Left cardiac atrium (tissue), 4 donors: ENCODE data around the gene REEP1. TPM values are rescaled to one million over a fixed set of nuclear protein-coding genes. Genes with fewer than 3 reads are reported as not detected.
"Not testable (repeated sequence)": the region's sequence is repeated elsewhere in the genome, so short reads cannot be mapped to it uniquely, and the experiment has no call there.

ENCODE experiments used
- ATAC-seq, 2 donors: fragments of 200-7000 bp; cut with Tn5 transposase; one replicate each; pipeline ENCODE4 v1.9.1; 2020; ENCODE audit warnings: mild to moderate bottlenecking in 2 of 2, moderate library complexity in 2 of 2
- DNase-seq: peaks from one replicate; pipeline ENCODE4 v3.0.0-alpha.2; 2020
- intact Hi-C, 2 donors: fragments of 100-400 bp; cut with DNase I; formaldehyde crosslinking; loops; one replicate each; pipeline versions ENCODE4 v1.14.1 to v1.15.1; 2022 to 2023
- total RNA-seq, 2 donors: library from RNA; stranded (reverse); fragmentation: NEBNext Ultra II Directional; extraction: Animal tissue kit (Norgen Biotek cat#: 25700); gene quantifications; one replicate each; pipeline ENCODE4 v1.2.1, GENCODE V29; 2021
- donor health status: DM: no; HTN: yes; CAD: no.
- donor health status: DM: no; HTN: yes; CAD: no; lungs with severe emphysema.
- donor health status: DM: yes; HTN: yes; CAD: no.
- donor health status: Dilated cardiomyopathy.

REEP1 gene
- total RNA-seq, 2 donors from 2014 or later = 15.7 to 22.5 TPM

DNA sequence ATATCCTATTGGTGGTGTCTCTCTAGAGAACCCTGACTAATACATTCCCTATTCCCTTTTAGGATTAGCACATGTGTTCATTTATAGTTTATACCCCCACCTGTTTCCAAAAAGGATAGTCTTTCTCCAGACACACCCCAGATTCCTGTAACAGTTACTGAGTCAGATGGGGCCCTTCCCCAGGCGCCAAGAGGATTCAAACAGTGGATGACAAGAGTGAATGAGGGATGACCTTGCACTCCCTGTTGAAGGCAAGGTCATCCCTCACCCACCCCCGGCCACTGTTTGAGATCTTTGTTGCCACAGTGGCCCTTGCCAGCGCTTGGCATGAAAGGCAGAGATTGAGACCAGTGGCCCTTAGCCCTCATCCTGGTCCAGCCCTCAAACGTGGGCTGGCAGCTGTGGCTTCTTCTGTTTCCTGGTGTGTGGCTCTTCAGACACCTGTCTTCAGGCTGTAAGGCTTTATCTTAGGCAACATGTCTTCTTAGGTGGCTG lies 15.3 kb upstream of the REEP1 start:
- intact Hi-C loops = no loop called here
- no peak for DNase-seq
- no peak for ATAC-seq

DNA sequence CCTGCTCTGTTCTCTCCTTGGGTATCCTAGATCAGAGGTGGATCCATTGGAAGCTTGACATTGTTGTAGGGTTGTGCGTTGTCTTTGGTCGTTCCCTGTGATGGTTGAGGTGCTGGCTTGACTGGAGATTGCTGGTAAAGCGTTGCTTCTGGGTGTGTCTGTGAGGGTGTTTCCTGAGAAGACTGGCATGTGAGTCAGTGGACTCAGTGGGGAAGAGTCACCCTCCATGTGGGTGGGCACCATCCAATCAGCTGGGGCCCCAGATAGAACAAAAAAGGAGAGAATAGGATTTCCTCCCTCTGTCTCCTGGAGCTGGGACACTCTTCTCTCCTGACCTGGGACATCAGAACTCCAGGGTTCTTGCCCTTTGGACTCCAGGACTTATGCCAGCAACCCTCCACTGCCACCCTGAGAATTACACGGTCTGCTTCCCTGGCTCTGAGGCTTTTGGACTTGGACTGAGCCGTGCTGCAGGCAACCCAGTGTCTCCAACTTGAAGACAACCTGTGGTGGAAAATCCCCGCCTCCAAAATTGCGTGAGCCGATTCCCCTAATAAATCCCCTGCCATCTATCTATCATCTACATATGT lies 14.8 kb upstream of the REEP1 start:
- DNase-seq = no peak
- intact Hi-C loops = no loop called here
- no peak for ATAC-seq

DNA sequence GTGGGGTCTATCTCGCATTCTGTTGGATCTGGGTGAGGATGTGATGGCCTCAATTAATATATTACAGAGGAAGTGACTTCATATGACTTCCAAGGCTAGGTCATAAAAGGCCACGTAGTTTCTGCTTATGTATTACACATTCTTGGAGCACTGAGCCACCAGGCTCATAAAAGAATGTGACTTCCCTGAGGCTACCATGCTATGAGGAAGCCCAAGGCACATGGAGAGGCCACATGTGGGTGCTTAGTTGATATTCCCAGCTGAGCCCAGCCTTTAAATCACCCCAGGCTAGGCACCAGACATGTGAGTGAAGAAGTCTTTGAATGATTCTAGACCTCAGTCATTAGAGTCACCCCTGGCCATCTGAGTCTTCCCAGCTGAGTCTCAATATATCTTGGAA lies 13.3 kb upstream of the REEP1 start:
- no peak for DNase-seq
- ATAC-seq = no peak
- intact Hi-C loops = no loop called here

DNA sequence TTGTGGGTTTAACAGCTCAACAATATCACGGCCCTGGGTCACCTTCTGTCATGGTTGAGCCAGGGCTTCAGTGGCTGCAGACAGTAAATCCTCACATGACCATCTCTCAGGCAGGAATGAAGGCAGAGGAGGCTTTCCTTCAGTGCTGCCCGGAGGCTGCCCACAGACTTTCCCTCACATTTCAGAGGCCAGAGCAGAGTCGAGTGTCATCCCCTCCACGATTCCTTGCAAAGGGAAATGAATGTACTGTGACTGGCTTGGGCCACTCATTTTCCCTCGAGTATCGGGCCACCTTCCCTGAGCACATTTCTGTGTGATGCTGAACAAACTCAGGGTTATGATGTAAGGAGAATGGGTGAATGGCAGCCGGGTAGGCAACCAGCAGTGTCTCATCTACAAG lies 10.0 kb upstream of the REEP1 start:
- no peak for DNase-seq
- ATAC-seq = no peak
- intact Hi-C loops = no loop called here

DNA sequence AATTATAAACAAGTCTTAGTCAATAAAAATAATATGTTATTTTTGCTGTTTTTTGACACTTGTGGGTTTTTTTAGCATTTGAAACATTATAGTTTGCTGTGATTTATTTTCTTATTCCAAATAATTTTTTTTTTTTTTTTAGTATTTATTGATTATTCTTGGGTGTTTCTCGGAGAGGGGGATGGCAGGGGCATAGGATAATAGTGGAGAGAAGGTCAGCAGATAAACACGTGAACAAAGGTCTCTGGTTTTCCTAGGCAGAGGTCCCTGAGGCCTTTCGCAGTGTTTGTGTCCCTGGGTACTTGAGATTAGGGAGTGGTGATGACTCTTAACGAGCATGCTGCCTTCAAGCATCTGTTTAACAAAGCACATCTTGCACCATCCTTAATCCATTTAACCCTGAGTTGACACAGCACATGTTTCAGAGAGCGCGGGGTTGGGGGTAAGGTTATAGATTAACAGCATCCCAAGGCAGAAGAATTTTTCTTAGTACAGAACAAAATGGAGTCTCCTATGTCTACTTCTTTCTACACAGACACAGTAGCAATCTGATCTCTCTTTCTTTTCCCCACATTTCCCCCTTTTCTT lies 8.5 kb upstream of the REEP1 start:
- DNase-seq, ATAC-seq, intact Hi-C loops: not testable (repeated sequence)

DNA sequence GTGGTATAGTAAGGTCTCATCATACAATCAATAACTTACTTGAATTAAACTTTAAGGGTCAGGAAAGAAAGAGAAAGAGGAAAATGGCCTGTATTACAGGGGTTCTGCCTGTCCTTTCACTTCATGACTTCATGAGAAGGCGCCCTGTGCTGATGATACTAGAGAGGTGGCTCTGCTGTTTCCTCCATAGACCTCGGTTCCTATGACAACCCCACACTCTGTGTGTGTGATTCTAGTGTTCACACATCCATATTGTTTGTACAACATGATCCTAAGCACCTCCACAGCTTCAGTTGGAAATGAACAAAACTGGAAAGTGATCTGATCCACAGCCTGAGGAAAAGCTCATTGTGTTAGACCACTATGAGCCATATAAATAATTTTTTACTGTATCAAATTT lies 7.0 kb upstream of the REEP1 start:
- DNase-seq (no peak), ATAC-seq (no peak)
- intact Hi-C loops = no loop called here

DNA sequence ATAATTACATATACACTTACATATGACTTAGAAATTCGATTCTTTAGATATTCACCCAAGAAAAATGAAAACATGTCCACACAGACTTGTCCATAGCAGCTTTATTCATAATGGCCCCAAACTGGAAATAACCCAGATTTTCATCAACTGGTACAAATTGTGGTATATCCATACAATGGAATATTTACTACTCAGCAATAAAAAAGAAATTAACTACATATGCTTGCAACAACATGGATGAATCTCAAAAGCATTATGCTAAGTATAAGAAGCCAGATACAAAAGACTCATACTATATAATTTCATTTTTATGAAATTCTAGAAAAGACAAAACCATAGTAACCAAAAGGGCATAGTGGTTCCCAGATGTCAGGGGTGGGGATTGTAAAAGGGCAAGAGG lies 5.1 kb upstream of the REEP1 start:
- DNase-seq = no peak
- intact Hi-C loops = no loop called here
- no peak for ATAC-seq

DNA sequence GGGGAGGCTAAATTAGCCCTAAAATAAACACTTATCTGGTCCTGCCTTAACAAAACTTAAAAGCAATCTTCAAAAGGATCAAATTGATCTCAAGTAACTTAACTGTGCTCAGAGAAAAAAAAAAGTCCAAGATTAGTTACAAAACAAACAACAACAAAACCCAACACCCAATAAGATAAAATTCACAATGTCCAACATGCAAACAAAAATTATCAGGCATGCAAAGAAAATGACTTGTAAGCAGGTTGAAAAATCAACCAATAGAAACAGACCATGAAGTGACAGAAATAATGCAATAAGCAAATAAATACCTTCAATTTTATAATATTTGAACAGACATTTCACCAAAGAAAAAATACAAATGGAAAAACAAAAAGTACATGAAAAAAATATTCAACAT lies 4.0 kb upstream of the REEP1 start:
- ATAC-seq (no peak), DNase-seq (no peak)
- intact Hi-C loops = no loop called here

DNA sequence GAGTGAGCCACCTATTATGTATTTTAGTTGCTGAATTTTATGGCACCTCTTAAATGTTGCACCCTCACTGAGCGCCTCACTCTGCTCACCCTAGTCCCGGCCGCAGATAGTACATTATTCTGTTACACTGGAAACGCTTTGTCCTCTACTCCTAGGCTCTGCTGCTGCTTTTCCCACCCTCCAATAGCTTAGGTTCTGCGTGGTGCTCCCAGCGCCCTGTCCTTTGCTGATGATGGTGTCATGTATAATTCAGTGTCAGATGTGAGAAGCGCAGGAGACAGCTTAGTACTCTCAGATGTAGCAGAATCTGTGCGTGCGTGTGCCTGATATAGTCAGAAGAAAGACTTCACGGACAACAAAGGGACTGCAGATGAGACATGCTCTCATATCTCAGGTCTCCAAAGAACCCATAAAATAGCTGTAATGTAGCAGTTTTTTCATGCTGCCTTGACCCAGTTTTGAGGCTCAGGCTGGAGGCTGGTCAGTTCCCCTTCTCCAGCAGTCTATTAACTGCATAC lies 1.4 kb upstream of the REEP1 start:
- ATAC-seq = no peak
- intact Hi-C loops = loop anchor here in 1 of 2 donors (5.0 kb wide), 1 partner anchor 37 kb away; no protein-coding TSS in a partner anchor
- no peak for DNase-seq

DNA sequence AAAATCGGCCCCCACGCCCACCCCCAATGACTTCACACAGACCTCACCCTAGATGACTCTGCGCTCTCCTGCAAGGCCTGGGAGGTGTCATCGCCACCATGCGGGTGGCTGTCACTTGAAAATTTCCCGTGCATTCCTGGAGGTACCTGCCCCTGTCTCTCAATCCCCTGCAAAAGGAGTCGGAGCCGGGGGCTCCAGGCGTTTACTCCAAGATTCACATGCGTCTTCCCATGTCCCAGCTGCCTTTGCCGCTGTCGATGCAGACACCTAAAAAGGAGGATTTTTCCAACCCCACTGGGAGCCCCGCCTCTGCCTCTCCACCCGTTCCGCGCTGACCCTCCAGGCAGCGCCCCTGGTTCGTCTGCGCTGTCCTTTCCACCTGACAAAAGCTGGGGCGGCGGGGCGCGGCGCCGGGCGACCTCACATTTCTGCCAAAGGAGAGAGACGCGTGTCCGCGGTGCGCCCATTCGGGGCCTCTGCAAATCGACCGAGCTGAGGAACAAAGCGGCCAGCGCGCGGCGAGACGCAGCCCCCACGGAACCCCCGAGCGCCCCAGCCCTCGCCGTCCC lies 667 bp downstream of the REEP1 start:
- intact Hi-C loops = loop anchor here in 1 of 2 donors (5.0 kb wide), 1 partner anchor 34 kb away; no protein-coding TSS in a partner anchor
- peak; percentile 10 to 36 for ATAC-seq
- no peak for DNase-seq

DNA sequence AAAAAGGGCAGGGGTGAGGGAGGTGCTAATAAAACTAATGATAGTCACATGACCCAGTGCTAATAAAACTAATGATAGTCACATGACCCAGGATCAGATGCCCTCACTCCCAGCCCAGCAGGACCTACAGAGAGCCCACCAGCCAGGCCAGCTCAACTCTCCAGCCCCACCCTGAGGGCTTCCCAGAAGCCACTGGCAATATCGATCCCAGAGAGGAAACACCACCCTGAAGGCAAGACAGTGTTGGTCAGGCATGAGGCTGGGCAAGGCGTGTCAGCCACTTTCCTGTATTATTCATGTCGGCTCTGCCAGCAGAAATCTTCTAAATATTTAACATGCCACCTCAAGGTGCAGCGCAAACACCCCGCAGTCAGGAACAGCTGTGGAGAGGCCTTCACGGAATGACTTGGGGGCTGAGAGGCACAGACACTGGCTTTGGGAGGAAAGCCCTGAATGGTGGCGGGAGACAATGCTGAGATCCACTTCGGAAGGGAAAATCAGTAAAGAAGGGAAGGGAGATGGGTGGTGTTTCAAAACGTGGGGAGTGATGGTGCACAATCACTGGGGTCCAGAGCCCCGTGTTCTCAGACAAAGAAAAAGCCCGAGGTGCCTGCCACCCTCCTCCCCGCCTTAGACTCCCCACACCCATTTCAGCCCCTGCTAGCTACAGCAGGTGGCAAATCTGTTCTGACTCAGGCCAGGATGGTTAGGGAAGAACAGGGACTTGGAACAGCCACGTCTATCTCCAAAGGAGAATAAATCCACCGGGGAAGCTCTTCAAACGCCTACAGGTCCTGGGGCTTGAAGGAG lies 1.4 kb downstream of the REEP1 start:
- ATAC-seq (peak in 1 of 2 donors; percentile 5), DNase-seq (no peak)

DNA sequence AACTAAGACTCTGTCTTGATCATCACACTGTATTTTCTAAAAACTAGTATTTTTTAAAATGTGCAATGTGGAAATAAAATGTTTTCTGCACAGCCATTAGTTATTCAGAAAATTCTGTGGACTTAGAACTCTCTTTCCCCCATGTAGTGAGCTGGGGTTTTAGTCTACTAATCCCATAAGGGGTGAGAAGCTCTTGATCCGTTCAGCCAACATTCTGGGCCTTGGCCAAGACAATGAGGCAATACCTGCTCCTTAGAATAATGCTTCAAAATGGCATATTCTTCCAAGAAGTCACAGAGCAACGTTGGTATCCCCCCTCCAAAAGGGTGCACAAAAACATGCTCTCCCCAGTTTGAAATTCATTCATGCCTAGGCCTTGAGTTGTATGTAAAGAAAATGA lies 4.0 kb downstream of the REEP1 start:
- ATAC-seq (no peak), DNase-seq (no peak)
- intact Hi-C loops = no loop called here

More for the DNA sequence above, 1.4 kb downstream of the REEP1 start:
- intact Hi-C loops = loop anchor here in 1 of 2 donors (5.0 kb wide), 1 partner anchor 34 kb away; no protein-coding TSS in a partner anchor

DNA sequence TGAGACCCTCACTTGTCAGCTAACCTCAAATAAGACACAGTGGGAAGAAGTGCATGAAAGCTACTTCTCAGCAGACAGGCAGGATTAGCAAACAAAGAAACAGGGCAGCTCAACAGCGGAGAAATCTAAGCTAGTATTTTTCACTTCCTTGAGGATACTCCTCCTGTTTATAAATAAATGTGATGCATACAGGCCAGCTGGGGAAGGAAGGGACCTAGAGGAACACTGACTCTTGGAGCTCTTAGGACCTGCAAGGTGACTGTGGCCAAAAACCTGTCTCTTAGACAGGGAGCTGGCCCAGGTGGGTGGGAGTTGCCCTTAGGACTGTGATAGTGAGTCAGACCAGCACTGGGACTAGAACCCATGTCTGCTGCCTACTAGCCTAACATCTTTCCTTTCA lies 4.8 kb downstream of the REEP1 start:
- intact Hi-C loops = no loop called here
- DNase-seq (no peak), ATAC-seq (no peak)

DNA sequence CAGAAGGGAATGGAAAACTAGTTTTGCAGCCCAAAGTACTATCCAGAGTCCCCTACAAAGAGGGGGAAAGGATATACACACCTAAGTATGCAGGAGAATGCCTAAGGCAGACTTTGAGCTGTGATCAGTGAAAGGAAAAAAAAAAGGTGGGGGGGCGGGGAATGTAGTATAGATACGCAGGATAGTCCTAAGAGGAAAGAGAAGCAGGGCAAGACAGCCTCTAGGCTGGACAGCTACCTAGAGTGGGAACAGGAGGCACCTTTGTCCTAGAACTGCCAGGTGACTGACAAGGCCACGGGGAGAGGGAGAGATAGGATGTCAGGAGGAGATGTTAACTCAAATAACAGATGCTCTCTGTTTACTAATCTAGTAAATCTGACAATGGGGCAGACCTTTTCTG lies 6.0 kb downstream of the REEP1 start:
- DNase-seq (no peak), ATAC-seq (no peak)
- intact Hi-C loops = no loop called here

DNA sequence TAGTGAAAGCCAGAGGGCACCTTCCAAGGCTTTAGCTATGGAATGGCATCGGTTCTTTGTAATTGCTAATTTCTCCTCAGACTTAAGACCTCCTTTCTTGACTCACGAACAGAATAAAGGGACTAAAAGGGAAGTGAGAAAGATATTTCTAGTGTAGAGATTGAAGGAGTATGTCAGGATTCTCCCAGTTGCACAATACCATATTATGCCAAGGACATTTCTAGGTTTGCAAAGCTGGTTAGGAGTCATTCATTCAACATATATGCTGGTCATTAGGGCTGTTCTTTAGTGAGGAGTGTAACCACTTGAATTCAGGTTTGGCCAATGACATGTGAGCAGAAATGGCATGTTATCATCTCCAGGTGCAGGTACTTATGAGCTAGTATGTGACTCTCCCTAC lies 7.4 kb downstream of the REEP1 start:
- ATAC-seq = no peak
- intact Hi-C loops = no loop called here
- DNase-seq = no peak

DNA sequence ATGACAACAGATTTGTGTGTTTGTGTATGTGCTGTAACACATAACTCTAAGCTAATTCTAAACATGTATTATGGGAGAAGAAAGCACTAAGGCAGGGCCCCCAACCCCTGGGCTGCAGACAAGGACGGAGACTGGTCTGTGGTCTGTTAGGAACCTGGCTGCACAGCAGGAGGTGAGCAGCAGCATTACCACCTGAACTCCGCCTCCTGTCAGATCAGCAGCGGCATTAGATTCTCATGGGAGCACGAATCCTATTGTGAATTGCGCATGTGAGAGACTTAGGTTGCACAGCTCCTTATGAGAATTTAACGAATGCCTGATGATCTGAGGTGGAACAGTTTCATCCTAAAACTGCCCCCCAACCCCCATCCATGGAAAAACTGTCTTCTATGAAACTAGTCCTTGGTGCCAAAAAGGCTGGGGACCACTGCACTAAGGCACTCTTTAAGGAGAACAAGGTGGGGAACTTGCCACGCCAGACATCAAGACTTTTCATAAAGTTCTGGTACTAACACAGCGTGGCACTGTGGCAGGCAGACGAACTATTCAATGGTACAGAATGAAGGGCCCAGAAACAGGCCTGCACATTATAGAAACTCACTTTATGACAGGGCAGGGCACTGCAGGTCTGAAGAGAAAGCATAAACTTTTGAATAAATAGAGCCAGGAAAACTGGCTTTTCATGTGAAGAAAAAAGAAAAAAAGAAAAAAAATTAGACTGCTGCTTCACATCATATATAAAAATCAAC lies 14.0 kb downstream of the REEP1 start:
- intact Hi-C loops = no loop called here
- DNase-seq (no peak), ATAC-seq (no peak)

DNA sequence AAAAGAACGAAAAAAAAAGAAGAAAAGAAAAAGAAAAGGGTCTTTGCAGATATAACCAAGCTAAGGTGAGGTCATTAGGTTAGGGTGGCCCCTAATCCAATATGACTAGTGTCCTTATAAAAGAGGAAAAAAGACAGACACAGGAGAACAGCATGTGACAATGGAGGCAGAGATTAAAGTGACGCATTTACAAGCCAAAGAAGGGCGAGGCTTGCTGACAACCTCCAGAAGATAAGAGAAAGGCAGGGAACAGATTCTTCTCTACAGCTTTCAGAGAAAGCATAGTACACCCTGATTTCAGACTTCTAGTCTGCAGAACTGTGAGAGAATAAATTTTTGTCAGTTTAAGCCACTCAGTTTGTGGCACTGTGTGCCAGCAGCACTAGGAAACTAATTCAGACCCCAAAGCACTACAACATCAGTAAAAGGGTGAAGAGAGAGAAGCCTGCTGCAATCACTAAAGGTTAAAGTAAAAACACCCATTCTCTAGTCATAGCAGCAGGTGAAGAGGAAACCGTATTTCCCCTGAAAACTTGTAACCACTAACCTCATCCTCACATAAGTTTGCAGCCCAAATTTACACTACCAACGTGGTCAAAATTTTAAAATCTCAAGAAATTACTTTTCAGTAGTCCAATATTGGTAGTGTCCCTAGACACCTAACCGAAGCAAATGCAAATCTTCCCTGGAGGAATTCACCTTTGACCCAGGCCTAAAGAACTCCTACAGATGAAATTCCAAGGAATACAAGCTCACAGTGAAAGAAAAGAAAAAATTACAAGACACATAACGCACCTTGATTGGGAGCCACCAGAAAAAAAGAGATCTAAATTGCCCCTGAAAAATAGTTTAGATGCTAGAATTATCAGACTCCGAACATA lies 17.5 kb downstream of the REEP1 start:
- intact Hi-C loops = no loop called here
- ATAC-seq (peak in 1 of 2 donors; percentile 67), DNase-seq (no peak)

DNA sequence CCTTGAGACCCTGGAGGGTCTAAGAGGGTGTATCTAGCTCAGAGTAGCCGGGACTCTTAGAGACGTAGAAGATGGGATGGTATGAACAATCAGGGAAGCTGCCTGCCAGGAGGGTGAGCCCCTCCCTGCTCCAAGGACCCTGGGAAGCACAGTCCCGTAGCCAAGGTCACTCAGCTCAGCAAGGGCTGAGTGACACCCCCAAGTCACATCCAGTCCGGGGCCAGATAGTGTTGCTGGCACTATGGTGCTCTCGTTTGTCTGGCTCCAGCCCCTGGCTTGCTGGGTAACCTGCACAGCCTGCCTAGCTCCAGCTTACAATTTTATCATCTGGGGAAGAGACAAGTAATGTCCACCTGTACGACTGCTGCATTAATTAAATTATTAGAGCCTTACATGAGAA lies 22.3 kb downstream of the REEP1 start:
- intact Hi-C loops = no loop called here
- DNase-seq = no peak
- ATAC-seq = peak; percentile 27 to 63
